Rectal smooth muscle tissue (tissue), 1 donor: ENCODE results near the gene STK32B.
A peak's percentile ranks its signal among the peaks of the same experiment; 100 is the strongest.
"Not testable (repeated sequence)": the region's sequence is repeated elsewhere in the genome, so short reads cannot be mapped to it uniquely, and the experiment has no call there.

Experiments
- H3K27ac ChIP-seq: one replicate; pipeline ENCODE4 v1.7.0; 2013; ENCODE audit warnings: low read depth, low read length, inconsistent platforms
- H3K27me3 ChIP-seq: one replicate; pipeline ENCODE4 v1.7.0; 2013; ENCODE audit warnings: low read length; ENCODE audit not compliant: control insufficient read depth, insufficient read depth
- H3K36me3 ChIP-seq: one replicate; pipeline ENCODE4 v1.7.0; 2013; ENCODE audit warnings: low read length; ENCODE audit not compliant: control insufficient read depth, insufficient read depth
- H3K4me1 ChIP-seq: one replicate; pipeline ENCODE4 v1.7.0; 2013; ENCODE audit warnings: low read length; ENCODE audit not compliant: control insufficient read depth, insufficient read depth
- H3K4me3 ChIP-seq: one replicate; pipeline ENCODE4 v1.7.0; 2013; ENCODE audit warnings: low read length
- H3K9ac ChIP-seq: one replicate; pipeline ENCODE4 v1.7.0; 2013; ENCODE audit warnings: low read length

Gene STK32B

DNA sequence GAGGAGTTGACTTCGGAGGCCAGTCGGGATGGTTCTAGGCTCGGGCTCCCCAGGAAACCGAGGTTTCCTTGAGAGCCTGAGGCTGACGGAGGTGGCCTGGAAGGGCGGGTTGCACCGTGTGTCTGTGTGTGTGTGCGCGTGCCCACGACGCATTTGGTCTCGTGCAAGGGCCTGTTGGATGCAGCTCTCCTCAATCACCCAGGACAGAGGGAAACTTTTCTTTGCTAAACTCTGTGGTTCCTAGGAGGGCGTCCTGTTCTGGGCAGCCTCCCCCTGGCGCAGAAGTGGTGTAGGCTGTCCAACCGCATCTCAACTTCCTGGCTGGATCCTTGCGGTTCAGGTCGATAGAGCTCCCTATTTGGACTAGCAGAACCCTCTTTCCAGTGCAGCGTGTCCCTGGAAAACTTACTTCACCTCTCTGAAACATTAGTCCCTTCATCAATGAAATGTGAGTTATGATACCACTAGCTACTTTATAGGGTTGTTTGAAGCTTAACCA lies 973 bp downstream of the STK32B start:
- Histone ChIP-seq H3K4me3 (peak overlapping the region; percentile 70), H3K27me3 (no peaks in the 10 kb centered on the region), H3K9ac (no peak overlapping the region), H3K4me1 (peaks cover 5% of the 10 kb centered on the region), H3K27ac (no peak overlapping the region), H3K36me3 (no peaks in the 10 kb centered on the region)

DNA sequence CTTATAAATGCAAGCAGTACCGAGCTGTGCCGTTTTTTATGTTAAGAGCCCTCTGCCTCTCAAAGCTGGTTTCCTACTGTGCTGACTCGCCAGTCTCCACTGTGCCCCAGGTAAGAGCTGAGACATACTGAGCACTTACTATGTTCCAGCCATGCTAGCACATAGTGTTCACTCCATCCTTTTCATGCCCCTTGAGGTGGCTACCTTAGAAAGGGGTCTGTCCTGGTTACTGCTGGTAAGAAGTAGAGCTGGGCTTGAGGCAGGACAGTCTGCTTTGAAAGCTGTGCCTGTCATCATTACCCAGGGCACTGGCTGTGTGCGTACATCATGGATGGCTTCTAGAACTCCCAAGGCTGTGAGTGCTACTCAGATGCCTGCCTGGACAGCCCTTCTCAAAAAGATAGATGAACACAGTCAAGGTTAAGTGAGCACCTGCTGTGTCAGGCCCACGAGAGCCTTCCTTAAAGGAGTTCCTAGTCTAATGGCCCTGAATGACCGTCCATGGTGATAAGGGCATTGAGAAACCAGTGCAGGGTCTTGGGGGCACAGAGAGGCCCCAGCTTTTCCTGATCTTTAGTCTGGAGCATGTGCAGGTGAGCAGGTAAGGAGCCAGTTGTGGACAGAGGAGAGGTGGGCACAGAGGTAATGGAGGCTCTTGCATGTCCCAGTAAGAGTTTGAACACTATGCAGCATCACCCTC lies 1.6 kb downstream of the STK32B start:
- peaks cover 5% of the 10 kb centered on the region for H3K4me1 ChIP-seq
- H3K27ac ChIP-seq, result no peak overlapping the region
- no peak overlapping the region for H3K4me3 ChIP-seq
- H3K27me3 ChIP-seq, result no peaks in the 10 kb centered on the region
- H3K9ac ChIP-seq, result no peak overlapping the region
- no peaks in the 10 kb centered on the region for H3K36me3 ChIP-seq

DNA sequence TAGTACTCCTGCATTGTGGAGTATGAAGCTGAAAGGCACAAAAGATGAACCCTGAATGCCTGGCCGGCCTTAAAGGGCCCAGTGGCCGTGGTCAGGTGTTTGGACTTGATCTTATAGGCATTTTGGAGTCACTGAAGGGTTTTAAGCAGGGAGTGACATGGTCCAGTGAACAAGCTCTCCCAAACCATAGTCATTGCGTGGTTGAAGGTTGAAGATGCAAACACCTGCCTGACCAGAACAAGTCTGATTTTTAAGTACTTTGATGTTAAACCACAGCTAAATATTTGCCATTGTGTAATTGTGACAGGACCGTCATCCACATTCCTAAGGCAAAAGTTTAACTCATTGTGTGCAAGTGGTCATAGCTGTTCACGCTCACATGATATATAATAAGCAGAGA lies 3.3 kb downstream of the STK32B start:
- H3K4me1 ChIP-seq, result peaks cover 5% of the 10 kb centered on the region
- no peaks in the 10 kb centered on the region for H3K27me3 ChIP-seq
- no peak overlapping the region for H3K27ac ChIP-seq
- no peaks in the 10 kb centered on the region for H3K36me3 ChIP-seq
- no peak overlapping the region for H3K9ac ChIP-seq
- H3K4me3 ChIP-seq, result no peak overlapping the region

DNA sequence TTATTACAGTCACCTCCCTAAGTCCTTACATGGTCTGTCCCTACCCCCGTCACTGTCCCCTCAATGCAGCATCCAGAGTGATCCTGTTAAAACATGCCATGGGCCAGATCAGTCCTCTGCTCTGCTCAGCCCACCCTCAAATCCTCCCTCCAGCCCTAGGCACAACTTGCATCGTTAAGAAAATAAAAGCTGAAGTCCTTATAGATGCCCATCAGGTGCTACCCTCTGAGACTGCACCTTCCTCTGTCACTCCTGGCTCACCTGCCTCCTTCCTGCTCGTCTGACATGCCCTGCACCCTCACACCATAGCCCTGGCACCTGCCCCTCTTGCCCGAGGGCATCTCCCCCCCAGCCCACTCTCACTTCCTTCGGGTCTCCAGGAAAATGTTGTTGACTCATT lies 4.1 kb downstream of the STK32B start:
- Histone ChIP-seq H3K27me3 (no peaks in the 10 kb centered on the region), H3K4me1 (peaks cover 5% of the 10 kb centered on the region), H3K4me3 (no peak overlapping the region), H3K27ac (no peak overlapping the region), H3K36me3 (no peaks in the 10 kb centered on the region), H3K9ac (no peak overlapping the region)

DNA sequence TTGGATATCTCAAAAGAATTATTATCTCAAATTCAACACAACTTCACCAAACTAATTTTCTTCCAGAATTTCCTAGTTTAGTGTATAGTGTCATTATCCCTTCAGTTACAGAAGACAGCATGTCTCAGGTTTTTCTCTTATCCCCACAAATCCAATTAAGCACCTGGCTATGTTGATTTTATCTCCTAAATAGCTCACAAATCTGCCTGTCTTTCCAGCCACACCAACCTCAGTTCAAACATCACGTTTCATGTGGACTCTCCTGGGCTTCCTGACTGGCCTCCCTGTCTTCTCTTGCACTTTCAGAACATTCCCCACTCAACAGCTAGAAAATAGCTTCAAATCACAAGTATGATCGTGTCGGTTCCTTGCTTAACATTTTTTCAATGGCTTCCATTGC lies 14.8 kb downstream of the STK32B start:
- Histone ChIP-seq H3K4me3 (no peak overlapping the region), H3K27ac (no peak overlapping the region), H3K4me1 (no peaks in the 10 kb centered on the region), H3K36me3 (no peaks in the 10 kb centered on the region), H3K27me3 (no peaks in the 10 kb centered on the region), H3K9ac (no peak overlapping the region)

DNA sequence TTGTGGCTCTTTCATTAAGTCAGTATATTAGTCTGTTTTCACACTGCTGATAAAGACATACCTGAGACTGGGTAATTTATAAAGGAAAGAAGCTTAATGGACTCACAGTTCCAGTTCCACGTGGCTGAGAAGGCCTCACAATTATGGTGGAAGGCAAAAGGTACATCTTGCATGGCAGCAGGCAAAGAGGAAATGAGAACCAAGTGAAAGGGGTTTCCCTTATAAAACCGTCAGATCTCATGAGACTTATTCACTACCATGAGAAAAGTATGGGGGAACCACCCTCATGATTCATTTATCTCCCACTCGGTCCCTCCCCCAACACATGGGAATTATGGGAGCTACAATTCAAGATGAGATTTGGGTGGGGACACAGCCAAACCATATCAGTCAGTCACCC lies 15.7 kb downstream of the STK32B start:
- H3K4me1 ChIP-seq, H3K27ac ChIP-seq, H3K27me3 ChIP-seq, H3K36me3 ChIP-seq, H3K9ac ChIP-seq, H3K4me3 ChIP-seq: not testable (repeated sequence)

DNA sequence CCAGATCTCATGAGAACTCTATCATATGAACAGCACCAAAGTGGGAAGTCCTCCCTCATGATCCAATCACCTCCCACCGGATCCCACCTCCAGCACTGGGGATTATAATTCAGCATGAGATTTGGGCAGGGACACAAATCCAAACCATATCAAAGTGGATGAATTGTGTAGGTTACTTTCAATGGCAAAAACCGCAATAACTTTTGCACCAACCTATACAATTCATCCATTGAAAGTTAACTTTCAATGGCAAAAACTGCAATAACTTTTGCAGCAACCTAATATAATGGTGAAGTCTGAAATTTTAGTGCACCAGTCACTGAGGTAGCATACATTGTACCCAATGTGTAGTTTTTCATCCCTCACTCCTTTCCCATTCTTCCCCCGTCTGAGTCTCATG lies 16.6 kb downstream of the STK32B start:
- no peaks in the 10 kb centered on the region for H3K4me1 ChIP-seq
- no peak overlapping the region for H3K9ac ChIP-seq
- H3K27me3 ChIP-seq, result no peaks in the 10 kb centered on the region
- no peaks in the 10 kb centered on the region for H3K36me3 ChIP-seq
- no peak overlapping the region for H3K27ac ChIP-seq
- H3K4me3 ChIP-seq, result no peak overlapping the region

DNA sequence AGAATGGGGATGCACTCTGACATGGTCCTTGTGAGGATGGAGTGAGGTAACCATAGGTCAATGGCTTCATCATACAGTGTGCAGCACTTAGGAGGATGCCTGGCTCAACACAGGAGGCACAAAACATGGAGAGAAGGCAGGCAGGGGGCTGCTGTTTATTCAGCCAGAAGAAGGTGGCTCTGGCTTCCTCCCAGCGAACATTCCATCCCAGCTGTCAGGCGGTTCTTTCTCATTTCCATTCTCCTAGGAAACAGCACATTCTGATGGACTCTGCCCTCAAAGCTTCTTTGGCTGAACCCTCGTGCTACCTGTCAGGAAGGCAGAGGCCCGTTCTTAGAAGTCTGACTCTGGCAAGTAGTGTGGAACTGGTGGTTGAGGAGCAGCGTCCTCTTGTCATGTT lies 18.6 kb downstream of the STK32B start:
- Histone ChIP-seq H3K27me3 (no peaks in the 10 kb centered on the region), H3K4me1 (no peaks in the 10 kb centered on the region), H3K9ac (no peak overlapping the region), H3K4me3 (no peak overlapping the region), H3K27ac (no peak overlapping the region), H3K36me3 (no peaks in the 10 kb centered on the region)

DNA sequence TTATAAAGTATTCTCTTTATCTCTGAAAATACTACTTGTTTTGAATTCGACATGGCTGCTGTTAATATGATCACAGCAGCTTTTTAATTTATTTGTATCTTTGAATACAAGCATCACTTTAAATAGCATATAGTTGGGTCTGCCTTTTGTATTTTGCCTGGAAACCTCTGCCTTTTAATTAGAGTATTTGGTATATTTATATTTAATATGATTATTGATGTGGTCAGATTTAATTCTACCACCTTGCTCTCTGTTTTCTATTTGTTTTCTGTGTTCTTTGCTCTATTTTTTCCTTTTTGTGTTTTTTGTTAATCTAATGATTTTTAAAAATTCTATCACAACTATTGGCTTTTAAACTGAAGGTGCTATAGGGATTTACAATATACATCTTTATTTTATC lies 21.7 kb downstream of the STK32B start:
- Histone ChIP-seq H3K4me3 (no peak overlapping the region), H3K27me3 (no peaks in the 10 kb centered on the region), H3K4me1 (no peaks in the 10 kb centered on the region), H3K27ac (no peak overlapping the region), H3K36me3 (no peaks in the 10 kb centered on the region), H3K9ac (no peak overlapping the region)

DNA sequence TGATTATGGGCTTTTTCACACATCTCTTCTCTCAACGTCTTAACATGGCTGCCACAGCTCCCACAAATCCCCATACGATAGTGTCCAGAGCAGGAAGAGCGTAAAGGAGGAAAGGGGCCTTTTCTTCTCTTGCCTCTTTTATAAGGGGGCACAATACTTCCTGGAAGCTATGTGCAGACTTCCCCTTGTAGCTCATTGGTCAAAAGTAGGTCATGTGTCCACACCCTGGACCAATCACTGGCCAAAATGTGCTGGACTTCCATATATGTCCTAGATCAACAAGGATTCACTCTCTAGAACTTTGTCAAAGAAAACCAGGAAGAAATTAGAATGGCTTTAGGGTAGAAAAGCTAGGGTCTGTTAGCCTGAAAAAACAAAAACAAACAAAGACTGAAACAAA lies 26.7 kb downstream of the STK32B start:
- H3K27me3 ChIP-seq, result no peaks in the 10 kb centered on the region
- H3K4me1 ChIP-seq, result no peaks in the 10 kb centered on the region
- no peak overlapping the region for H3K4me3 ChIP-seq
- no peaks in the 10 kb centered on the region for H3K36me3 ChIP-seq
- H3K9ac ChIP-seq, result no peak overlapping the region
- no peak overlapping the region for H3K27ac ChIP-seq

DNA sequence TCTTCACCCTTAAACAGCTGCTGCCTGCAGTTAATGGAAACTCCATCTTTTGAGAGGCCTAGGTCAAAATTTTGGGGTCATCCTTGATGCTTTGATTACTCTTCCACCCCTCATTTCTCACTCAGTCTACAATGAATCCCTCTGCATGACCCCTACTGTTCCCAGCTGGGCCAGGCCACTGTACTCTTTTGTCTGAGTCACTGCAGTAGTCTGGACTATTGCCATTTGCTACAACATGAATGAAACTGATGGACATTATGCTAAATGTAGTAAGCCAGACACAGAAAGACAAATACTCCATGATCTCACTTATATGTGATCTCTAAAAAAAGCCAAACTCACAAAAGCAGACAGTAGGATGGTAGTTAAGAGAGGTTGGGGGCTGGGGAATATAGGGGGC lies 28.3 kb downstream of the STK32B start:
- Histone ChIP-seq H3K4me3 (no peak overlapping the region), H3K4me1 (no peaks in the 10 kb centered on the region), H3K27me3 (no peaks in the 10 kb centered on the region), H3K27ac (no peak overlapping the region), H3K9ac (no peak overlapping the region), H3K36me3 (no peaks in the 10 kb centered on the region)

DNA sequence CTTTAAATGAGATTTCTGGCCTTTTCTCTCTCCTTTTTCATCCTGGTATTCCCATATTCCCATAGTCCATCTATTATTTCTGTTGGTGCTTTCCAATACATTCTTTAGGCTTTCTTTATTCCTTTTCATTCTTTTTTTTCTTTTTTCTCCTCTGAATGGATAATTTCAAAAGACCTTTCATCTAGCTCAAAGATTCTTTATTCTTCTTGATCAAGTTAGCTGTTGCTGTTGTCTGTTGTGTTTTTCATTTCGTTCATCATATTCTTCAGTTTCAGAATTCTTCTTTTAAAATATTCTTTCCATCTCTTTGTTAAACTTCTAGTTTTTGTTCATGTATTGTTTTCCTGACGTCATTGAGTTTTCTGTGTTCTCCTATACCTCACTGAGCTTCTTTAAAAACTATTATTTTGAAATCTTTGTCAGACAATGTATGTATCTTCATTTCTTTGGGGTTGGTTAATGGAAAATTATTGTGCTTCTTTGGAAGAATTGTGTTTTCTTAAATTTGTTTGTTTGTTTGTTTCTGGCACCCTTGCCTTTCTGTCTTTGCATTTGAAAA lies 30.2 kb downstream of the STK32B start:
- Histone ChIP-seq H3K4me3 (no peak overlapping the region), H3K36me3 (no peaks in the 10 kb centered on the region), H3K9ac (no peak overlapping the region)

DNA sequence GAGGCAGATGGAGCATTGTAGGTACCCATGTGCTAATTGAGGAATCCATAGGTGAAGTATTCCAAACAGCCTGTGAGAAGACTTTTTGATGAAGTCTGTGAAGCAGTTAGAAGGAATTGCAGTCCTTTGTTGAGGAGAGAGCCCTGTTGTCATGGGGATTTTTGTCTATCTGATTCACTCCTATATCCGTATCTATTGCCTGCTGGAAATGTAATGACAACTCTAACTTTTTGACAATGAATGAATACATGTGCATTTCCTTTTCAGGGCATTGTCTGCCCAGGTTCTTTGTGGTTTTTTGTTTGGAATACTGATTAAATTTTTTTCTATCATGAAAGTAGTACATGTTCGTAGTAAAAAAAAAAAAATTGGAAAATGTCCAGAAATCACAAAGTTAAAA lies 31.1 kb downstream of the STK32B start:
- no peak overlapping the region for H3K27ac ChIP-seq
- H3K4me1 ChIP-seq, result no peaks in the 10 kb centered on the region
- H3K27me3 ChIP-seq, result no peaks in the 10 kb centered on the region
- H3K9ac ChIP-seq, result no peak overlapping the region
- no peaks in the 10 kb centered on the region for H3K36me3 ChIP-seq
- H3K4me3 ChIP-seq, result no peak overlapping the region

More for the DNA sequence above, 30.2 kb downstream of the STK32B start:
- no peak overlapping the region for H3K27ac ChIP-seq
- H3K4me1 ChIP-seq, result no peaks in the 10 kb centered on the region
- no peaks in the 10 kb centered on the region for H3K27me3 ChIP-seq
